Endothelial cell of umbilical vein (primary cell): Measurements from ENCODE around the gene CORO6. TPM values are rescaled to one million over a fixed set of nuclear protein-coding genes. Genes with fewer than 3 reads are reported as not detected.

ENCODE experiments used
- BruUV-seq: library from RNA; stranded (reverse); fragments of 400-500 nt; replicated peaks from 2 replicates; lab custom pipeline; 2021; lab: Mats Ljungman, UMichigan
- CTCF ChIA-PET: fragments of 300-600, 350-600 bp; sonication (Branson Sonifier 250); formaldehyde crosslinking; loops from one replicate; lab custom pipeline; 2021; ENCODE audit warnings: antibody characterized with exemption, inconsistent platforms; lab: Charles Lee
- POLR2A ChIA-PET: fragments of 300-600, 350-600 bp; sonication (Branson Sonifier 250); formaldehyde crosslinking; loops from one replicate; lab custom pipeline; 2021; ENCODE audit warnings: antibody characterized with exemption, inconsistent platforms; lab: Charles Lee
- DNase-seq: peaks from one replicate; pipeline ENCODE4 v3.0.0-alpha.2; 2011; ENCODE audit warnings: low read depth, low spot score
- FAIRE-seq: peaks from 2 replicates; lab custom pipeline; 2011; peaks lifted over from hg19 to GRCh38; lab: Jason Lieb, UNC
- H2AFZ ChIP-seq: 2 replicates; pipeline ENCODE4 v1.6.0; 2012; ENCODE audit warnings: low read depth, low read length, control low read depth, inconsistent platforms
- H3K27ac ChIP-seq: 2 replicates; pipeline ENCODE4 v1.5.1; 2011; ENCODE audit warnings: low read depth, mild to moderate bottlenecking, control low read depth, low read length, moderate library complexity; ENCODE audit not compliant: insufficient read depth
- H3K27me3 ChIP-seq, 2 experiments: 2 replicates each; pipeline versions ENCODE4 v1.6.0 to v1.6.1; 2011; ENCODE audit warnings: low read length in 2 of 2, mixed read lengths in 1 of 2; ENCODE audit not compliant: control insufficient read depth in 2 of 2, insufficient read depth in 2 of 2
- H3K36me3 ChIP-seq, 2 experiments: 2 replicates in 1 of 2; 3 replicates in 1 of 2; pipeline ENCODE4 v1.5.1; 2011; ENCODE audit warnings: low read length in 2 of 2, mild to moderate bottlenecking in 1 of 2, moderate library complexity in 1 of 2; ENCODE audit not compliant: control insufficient read depth in 2 of 2, insufficient read depth in 2 of 2; ENCODE audit errors: extremely low read depth in 1 of 2
- H3K4me1 ChIP-seq: 3 replicates; pipeline ENCODE4 v1.5.1; 2011; ENCODE audit warnings: mild to moderate bottlenecking, low read length; ENCODE audit not compliant: control insufficient read depth, insufficient read depth; ENCODE audit errors: extremely low read depth
- H3K4me2 ChIP-seq: 2 replicates; pipeline ENCODE4 v1.6.1; 2011; ENCODE audit warnings: low read length, control low read depth, mixed read lengths; ENCODE audit not compliant: insufficient read depth
- H3K4me3 ChIP-seq, 3 experiments: fragments of 200-600 bp in 1 of 3; sonication (generic), shearing (Covaris generic) in 1 of 3; replicated peaks in 1 of 3; 2 replicates each; pipeline ENCODE4 v1.5.1; 2011 to 2016; ENCODE audit warnings: control low read depth in 3 of 3, low read length in 3 of 3, mild to moderate bottlenecking in 2 of 3, inconsistent platforms in 1 of 3, low read depth in 1 of 3, moderate library complexity in 1 of 3; ENCODE audit not compliant: insufficient read depth in 1 of 3
- H3K79me2 ChIP-seq: 2 replicates; pipeline ENCODE4 v1.6.0; 2012; ENCODE audit warnings: low read length, inconsistent platforms; ENCODE audit not compliant: control insufficient read depth, insufficient read depth
- H3K9ac ChIP-seq: replicated peaks from 2 replicates; pipeline ENCODE3; 2011; ENCODE audit warnings: low read length, control low read depth; ENCODE audit not compliant: insufficient read depth; ENCODE audit errors: extremely low read depth
- H3K9me1 ChIP-seq: replicated peaks from 3 replicates; pipeline ENCODE4 v1.6.0; 2011; ENCODE audit warnings: mild to moderate bottlenecking, low read length; ENCODE audit not compliant: control insufficient read depth, insufficient read depth; ENCODE audit errors: extremely low read depth
- H3K9me3 ChIP-seq: replicated peaks from 2 replicates; pipeline ENCODE4 v1.5.1; 2012; ENCODE audit warnings: low read length, inconsistent platforms; ENCODE audit not compliant: control insufficient read depth, insufficient read depth
- H4K20me1 ChIP-seq: replicated peaks from 2 replicates; pipeline ENCODE3; 2011; ENCODE audit warnings: mild to moderate bottlenecking, low read length; ENCODE audit not compliant: control insufficient read depth, insufficient read depth; ENCODE audit errors: extremely low read depth
- CTCF ChIP-seq, 2 donors: IDR thresholded peaks; 1 replicate in 1 of 2; 2 replicates in 1 of 2; pipeline ENCODE4 v1.5.1; 2011; ENCODE audit warnings: low read length in 2 of 2, mild to moderate bottlenecking in 2 of 2, moderate library complexity in 2 of 2, control low read depth in 1 of 2, inconsistent platforms in 1 of 2, low read depth in 1 of 2; ENCODE audit not compliant: insufficient read depth in 1 of 2; ENCODE audit errors: extremely low read depth in 1 of 2
- EZH2 ChIP-seq: IDR thresholded peaks from 2 replicates; pipeline ENCODE4 v1.6.1; 2012; ENCODE audit warnings: borderline replicate concordance, low read depth, mild to moderate bottlenecking, moderate library complexity, low read length, inconsistent platforms; ENCODE audit not compliant: severe bottlenecking
- FOS ChIP-seq: IDR thresholded peaks from 2 replicates; pipeline ENCODE4 v1.6.1; 2011; ENCODE audit warnings: mild to moderate bottlenecking, low read length, moderate library complexity, borderline replicate concordance; ENCODE audit not compliant: insufficient read depth
- GATA2 ChIP-seq: IDR thresholded peaks from 2 replicates; pipeline ENCODE4 v1.7.0; 2011; ENCODE audit warnings: low read depth, mild to moderate bottlenecking, moderate library complexity, mixed read lengths, low read length; ENCODE audit not compliant: insufficient read length, insufficient read depth
- JUN ChIP-seq: IDR thresholded peaks from 2 replicates; pipeline ENCODE4 v1.6.1; 2011; ENCODE audit warnings: borderline replicate concordance, low read depth; ENCODE audit not compliant: insufficient read length, insufficient read depth
- MAX ChIP-seq: IDR thresholded peaks from 2 replicates; pipeline ENCODE4 v1.6.1; 2011; ENCODE audit not compliant: insufficient read depth, insufficient read length
- MYC ChIP-seq: IDR thresholded peaks from one replicate; pipeline ENCODE4 v1.6.1; 2011; ENCODE audit warnings: mild to moderate bottlenecking, low read depth, low read length
- POLR2A ChIP-seq: IDR thresholded peaks from 2 replicates; pipeline ENCODE4 v1.6.1; 2012; ENCODE audit warnings: low read depth, mild to moderate bottlenecking, control low read depth, low read length
- POLR2AphosphoS5 ChIP-seq: IDR thresholded peaks from 2 replicates; pipeline ENCODE4 v1.6.1; 2012; ENCODE audit warnings: low read depth, mild to moderate bottlenecking, control low read depth, low read length, moderate library complexity; ENCODE audit not compliant: insufficient read depth
- dilution Hi-C: fragments of 300-500 bp; cut with MboI; formaldehyde crosslinking; loops from one replicate; pipeline ENCODE4 v1.15.0; 2019; ENCODE audit warnings: low sequenced_read_pairs; ENCODE audit not compliant: extremely low pct_ligation_motif_present
- intact Hi-C: fragments of 100-400 bp; cut with micrococcal nuclease; formaldehyde crosslinking; loops from one replicate; pipeline ENCODE4 v1.10.0; 2022
- polyA plus RNA-seq, 4 experiments: library from polyadenylated mRNA; depleted of rRNA in 3 of 4; stranded (reverse) in 3 of 4; unstranded in 1 of 4; fragments of >200 nt; gene quantifications; 2 replicates each; pipeline versions ENCODE4 v1.2.1 to v1.2.3, GENCODE V29; 2011 to 2012; ENCODE audit warnings: missing spikeins in 1 of 4
- total RNA-seq: library from RNA; stranded (reverse); gene quantifications from 2 replicates; pipeline ENCODE4 v1.2.3, GENCODE V29; 2021

CORO6 gene
- total and polyA plus RNA-seq, 2 donors (not counting 3 experiments of a cell fraction or from before 2014, with no cell fraction given): 10.7 to 14.7 TPM

- Histone ChIP-seq H3K27me3 (no peaks in the 10 kb centered on the region), H3K9ac (no peak overlapping the region), H3K4me1 (peaks cover 14% of the 10 kb centered on the region), H3K9me3 (no peaks in the 10 kb centered on the region), H2AFZ (no peak overlapping the region), H3K36me3 (no peaks in the 10 kb centered on the region), H3K27ac (no peak overlapping the region), H3K4me3 (no peak overlapping the region), H3K79me2 (peaks cover 12% of the 10 kb centered on the region), H3K9me1 (no peaks in the 10 kb centered on the region), H3K4me2 (no peak overlapping the region), H4K20me1 (no peaks in the 10 kb centered on the region)
- ChIA-PET CTCF (interaction anchor here (1.1 to 9.2 kb wide), 4 partner anchors 16 to 228 kb away, joined by 3 to 120 read pairs (median 5); no protein-coding TSS in a partner anchor), POLR2A (no interaction called here)
- TF ChIP-seq FOS (no peak), GATA2 (no peak), EZH2 (no peak), MAX (no peak), POLR2A (no peak), CTCF (IDR thresholded peaks at IDR 0.05; ENCODE audit: extremely low read depth in 1 of 2, insufficient read depth in 1 of 2, low read depth in 1 of 2, low read length in 2 of 2) (no peak), MYC (no peak), JUN (no peak), POLR2AphosphoS5 (no peak)
- dilution Hi-C loops (no loop called here), intact Hi-C loops (no loop called here)
- no TSS peak for BruUV-seq
- DNase-seq: no peak
- no peak for FAIRE-seq
These were observed 25.1 kb downstream of the CORO6 start for GRCh38 chr17:29597361-29598172.
